ENCODE data around the gene TEX2. TPM values are rescaled to one million over a fixed set of nuclear protein-coding genes. Genes with fewer than 3 reads are reported as not detected.
"Not testable (repeated sequence)": the region's sequence is repeated elsewhere in the genome, so short reads cannot be mapped to it uniquely, and the experiment has no call there.

TEX2 gene
- total RNA-seq, 2 donors from 2014 or later = 8.4 to 8.7 TPM

DNA sequence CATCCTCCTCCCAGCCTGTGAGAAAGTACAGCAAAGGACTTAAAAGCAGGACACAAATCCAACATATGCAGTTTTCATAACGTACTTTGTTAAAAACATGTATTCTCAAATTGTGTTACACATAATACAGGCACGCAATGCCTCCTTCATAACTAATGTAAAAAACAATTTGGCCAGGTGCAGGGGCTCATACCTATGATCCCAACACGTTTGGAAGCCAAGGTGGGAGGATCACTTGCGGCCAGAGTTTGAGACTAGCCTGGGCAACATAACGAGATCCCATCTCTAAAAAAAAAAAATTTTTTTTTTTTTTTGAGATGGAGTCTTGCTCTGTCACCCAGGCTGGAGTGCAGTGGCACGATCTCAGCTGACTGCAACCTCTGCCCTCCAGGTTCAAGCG lies 20.4 kb downstream of the TEX2 start:
- no peaks in the 10 kb centered on the region for H3K9me3 ChIP-seq (ENCODE audit: control insufficient read depth, low read length, poor library complexity, severe bottlenecking)
- Mint-ChIP-seq H3K27ac (no peak overlapping the region), H3K27me3 (no peaks in the 10 kb centered on the region), H3K4me3 (no peak overlapping the region), H3K4me1 (peaks cover 14% of the 10 kb centered on the region), H3K36me3 (ENCODE audit: low read depth) (no peaks in the 10 kb centered on the region)
- DNase-seq (no peak), ATAC-seq (no peak)

DNA sequence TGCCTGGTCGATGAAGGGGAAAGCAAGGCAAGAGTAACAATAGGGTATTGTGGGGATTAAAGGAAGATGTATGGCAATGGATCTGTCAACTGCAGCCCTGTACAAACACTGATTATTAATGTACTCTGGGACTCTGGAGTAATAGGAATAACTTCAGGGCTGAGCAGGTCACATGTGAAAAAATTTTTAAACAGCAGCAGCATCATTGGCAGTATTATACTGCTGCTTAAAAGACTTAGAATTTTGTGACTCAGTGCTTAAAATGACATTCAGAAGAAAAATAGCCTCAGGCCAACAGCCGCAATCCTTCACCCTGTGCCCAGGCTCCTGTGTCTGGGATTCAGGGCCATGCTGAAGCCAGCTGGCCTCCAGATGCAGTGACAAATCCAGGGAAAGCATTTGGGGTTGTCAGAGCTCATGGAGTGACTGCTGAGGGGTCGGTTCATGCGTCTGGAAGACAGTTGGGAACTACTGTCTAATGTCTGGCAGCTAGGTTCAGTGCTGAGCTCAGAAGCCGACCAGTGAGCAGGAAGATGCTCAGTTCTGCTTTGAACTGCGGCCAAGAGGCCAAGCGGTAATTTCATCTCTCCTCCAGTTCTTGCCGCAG lies 22.2 kb downstream of the TEX2 start:
- Mint-ChIP-seq H3K27ac (no peak overlapping the region), H3K4me3 (no peak overlapping the region), H3K27me3 (no peaks in the 10 kb centered on the region), H3K36me3 (ENCODE audit: low read depth) (peaks cover 8% of the 10 kb centered on the region), H3K4me1 (peaks cover 22% of the 10 kb centered on the region)
- ATAC-seq (no peak), DNase-seq (no peak)
- no peaks in the 10 kb centered on the region for H3K9me3 ChIP-seq (ENCODE audit: control insufficient read depth, low read length, poor library complexity, severe bottlenecking)

DNA sequence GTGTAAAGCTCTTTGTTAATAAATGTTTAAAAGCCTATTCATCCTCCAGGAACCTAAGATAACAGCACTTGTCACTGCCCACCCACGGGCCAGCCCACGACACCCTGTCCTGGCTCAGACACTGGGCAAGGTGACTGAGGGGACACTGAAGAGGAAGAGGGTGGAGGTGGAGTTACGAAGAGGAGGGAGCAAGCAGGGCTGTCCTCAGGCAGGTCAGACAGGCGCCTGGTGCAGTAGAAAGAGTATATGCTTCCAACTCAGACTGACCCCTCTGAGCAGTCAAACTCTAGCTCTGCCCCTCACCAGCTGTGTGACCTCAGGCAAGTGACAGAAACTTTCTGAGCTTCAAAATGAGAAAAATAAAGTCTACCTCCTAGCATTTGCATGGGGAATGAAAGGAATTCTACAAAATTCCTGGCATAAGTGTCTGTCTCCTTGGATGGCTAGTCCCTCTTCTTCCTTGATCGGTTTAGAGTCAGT lies 22.8 kb downstream of the TEX2 start:
- H3K9me3 ChIP-seq (ENCODE audit: control insufficient read depth, low read length, poor library complexity, severe bottlenecking) = no peaks in the 10 kb centered on the region
- no peaks in the 10 kb centered on the region for H3K27me3 Mint-ChIP-seq
- peaks cover 24% of the 10 kb centered on the region for H3K4me1 Mint-ChIP-seq
- H3K27ac Mint-ChIP-seq = no peak overlapping the region
- H3K36me3 Mint-ChIP-seq (ENCODE audit: low read depth) = peaks cover 8% of the 10 kb centered on the region
- DNase-seq (no peak), ATAC-seq (no peak)
- no peak overlapping the region for H3K4me3 Mint-ChIP-seq

DNA sequence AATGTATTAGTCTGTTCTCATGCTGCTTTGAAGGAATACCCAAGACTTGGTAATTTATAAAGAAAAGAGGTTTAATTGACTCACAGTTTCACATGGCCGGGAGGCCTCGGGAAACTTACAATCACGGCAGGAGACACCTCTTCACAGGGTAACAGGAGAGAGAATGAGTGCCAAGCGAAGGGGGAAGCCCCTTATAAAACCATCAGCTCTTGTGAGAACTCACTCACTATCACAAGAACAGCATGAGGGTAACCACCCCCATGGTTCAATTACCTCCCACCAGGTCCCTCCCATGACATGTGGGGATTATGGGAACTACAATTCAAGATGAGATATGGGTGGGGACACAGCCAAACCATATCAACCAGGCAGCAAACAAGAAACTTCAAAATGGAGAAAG lies 24.6 kb downstream of the TEX2 start:
- not testable (repeated sequence) for H3K9me3 ChIP-seq (ENCODE audit: control insufficient read depth, low read length, poor library complexity, severe bottlenecking); H3K27ac Mint-ChIP-seq; ATAC-seq; DNase-seq; H3K4me3 Mint-ChIP-seq; H3K27me3 Mint-ChIP-seq
- Mint-ChIP-seq H3K4me1 (peaks cover 23% of the 10 kb centered on the region), H3K36me3 (ENCODE audit: low read depth) (peaks cover 11% of the 10 kb centered on the region)

DNA sequence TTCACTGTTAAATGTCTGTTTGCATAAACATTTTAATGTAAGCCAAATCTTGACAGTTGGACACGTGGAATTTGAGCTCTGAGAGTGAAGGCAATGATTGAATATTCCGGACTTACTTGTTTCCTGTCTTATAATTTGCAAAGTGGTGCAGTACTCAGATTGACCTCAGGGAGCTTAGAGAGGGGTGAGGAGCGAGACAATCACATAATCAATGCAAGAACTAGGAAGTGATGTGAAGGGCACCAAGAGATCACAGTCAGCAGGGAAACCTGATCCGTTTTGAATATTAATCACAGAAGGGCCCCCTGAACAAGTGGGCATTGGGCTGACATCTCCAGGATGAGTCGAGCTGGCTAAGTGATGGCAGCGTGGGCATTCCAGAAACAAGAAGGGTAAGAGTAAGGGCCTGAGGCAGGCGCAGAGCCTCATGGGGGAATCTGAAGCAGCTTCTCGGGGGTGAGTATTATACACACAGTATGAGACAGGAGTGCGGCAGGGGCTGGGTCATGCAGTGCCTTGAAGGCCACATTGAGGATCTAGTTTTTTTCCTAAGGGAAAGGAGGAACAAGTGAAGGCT lies 26.1 kb downstream of the TEX2 start:
- Mint-ChIP-seq H3K4me1 (peaks cover 26% of the 10 kb centered on the region), H3K27ac (peak overlapping the region; percentile 10), H3K36me3 (ENCODE audit: low read depth) (peaks cover 11% of the 10 kb centered on the region), H3K4me3 (no peak overlapping the region), H3K27me3 (no peaks in the 10 kb centered on the region)
- no peaks in the 10 kb centered on the region for H3K9me3 ChIP-seq (ENCODE audit: control insufficient read depth, low read length, poor library complexity, severe bottlenecking)
- no peak for ATAC-seq
- no peak for DNase-seq

DNA sequence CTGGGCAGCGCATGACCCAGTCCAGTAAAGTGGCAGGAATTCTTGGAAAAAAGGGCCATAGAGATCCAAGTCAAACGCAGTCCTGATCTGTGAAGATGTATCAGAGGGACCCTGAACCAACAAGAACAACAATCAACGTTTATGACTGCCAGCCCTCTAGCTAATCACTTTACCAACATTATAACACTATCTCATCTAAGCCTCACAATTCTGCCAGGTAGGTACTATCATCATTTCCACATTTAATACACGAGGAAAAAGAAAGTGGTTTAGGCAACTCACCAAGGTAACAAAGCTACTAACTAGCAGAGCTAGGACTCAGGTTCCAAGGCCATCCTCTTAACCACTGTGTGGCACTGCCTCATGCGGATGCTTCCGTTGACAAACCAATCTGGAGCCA lies 28.1 kb downstream of the TEX2 start:
- H3K27ac Mint-ChIP-seq = no peak overlapping the region
- no peak for ATAC-seq
- no peaks in the 10 kb centered on the region for H3K27me3 Mint-ChIP-seq
- H3K9me3 ChIP-seq (ENCODE audit: control insufficient read depth, low read length, poor library complexity, severe bottlenecking) = no peaks in the 10 kb centered on the region
- H3K4me1 Mint-ChIP-seq = peaks cover 25% of the 10 kb centered on the region
- H3K4me3 Mint-ChIP-seq = no peak overlapping the region
- H3K36me3 Mint-ChIP-seq (ENCODE audit: low read depth) = peaks cover 11% of the 10 kb centered on the region
- no peak for DNase-seq

DNA sequence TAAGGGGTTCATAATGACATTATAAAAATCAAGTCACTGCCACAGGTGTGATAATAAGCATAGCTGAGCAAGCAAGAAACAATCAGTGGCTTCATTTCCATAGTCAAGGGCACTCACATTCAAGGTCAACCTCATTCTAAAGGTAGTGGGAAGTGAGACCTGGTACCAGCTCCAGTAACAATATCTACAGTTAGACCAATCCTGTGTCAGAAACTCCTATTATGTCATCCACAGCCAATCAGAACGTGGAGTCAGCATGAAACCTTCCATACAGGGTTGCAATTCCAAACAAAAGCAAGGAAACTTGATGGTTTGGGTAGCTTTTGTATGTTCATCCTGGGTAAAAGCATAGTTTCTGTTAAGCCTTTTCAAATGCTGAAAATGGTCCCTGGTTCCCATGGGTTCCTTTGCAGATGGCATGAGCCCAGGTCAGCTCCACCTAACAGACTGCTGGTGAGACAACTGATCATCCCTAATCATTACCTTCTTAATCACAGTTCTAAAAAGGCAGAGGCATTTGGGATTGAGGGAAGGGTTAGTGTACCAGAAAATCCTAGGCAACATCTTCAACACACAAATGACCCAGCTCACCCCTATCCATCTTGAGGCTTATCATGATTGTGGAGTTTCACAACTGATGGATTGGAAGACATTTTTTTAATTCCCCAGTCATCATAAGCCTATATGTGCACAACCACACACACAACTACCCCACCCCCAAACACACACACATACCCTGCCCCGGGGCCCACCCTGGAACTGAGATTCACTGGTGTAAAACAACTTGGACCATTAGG lies 30.4 kb downstream of the TEX2 start:
- no peaks in the 10 kb centered on the region for H3K27me3 Mint-ChIP-seq
- no peaks in the 10 kb centered on the region for H3K9me3 ChIP-seq (ENCODE audit: control insufficient read depth, low read length, poor library complexity, severe bottlenecking)
- DNase-seq (no peak), ATAC-seq (no peak)
- no peak overlapping the region for H3K27ac Mint-ChIP-seq
- peaks cover 11% of the 10 kb centered on the region for H3K36me3 Mint-ChIP-seq (ENCODE audit: low read depth)
- no peak overlapping the region for H3K4me3 Mint-ChIP-seq
- peaks cover 21% of the 10 kb centered on the region for H3K4me1 Mint-ChIP-seq

DNA sequence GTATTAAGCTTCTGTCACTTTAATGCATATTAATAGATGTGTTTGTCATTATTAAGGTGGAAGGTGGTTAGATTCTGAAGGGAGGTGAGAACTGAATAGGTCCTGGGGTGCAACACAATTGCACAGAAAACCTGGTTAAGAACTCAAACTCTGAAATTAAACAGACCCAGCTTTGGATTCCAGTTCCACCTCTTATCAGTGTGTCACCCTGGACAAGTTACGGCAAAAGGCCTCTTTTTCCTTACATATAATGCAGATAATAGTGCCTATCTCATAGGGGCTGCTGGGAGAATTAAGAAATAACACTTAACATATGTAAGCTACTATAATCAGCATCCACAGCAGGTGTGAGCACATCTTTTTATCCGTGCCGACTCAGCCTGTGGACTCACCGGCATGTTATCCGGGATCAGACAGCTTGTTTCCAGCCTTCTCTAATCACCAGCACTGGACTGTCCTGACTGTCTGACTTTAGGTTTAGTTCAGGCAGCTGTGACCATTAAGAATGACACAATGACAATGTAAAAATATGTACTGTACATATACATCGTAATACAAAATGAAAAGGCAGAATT lies 31.4 kb downstream of the TEX2 start:
- Mint-ChIP-seq H3K4me1 (peaks cover 14% of the 10 kb centered on the region), H3K4me3 (no peak overlapping the region), H3K27ac (no peak overlapping the region), H3K27me3 (no peaks in the 10 kb centered on the region), H3K36me3 (ENCODE audit: low read depth) (peaks cover 2% of the 10 kb centered on the region)
- no peak for ATAC-seq
- no peaks in the 10 kb centered on the region for H3K9me3 ChIP-seq (ENCODE audit: control insufficient read depth, low read length, poor library complexity, severe bottlenecking)
- no peak for DNase-seq

DNA sequence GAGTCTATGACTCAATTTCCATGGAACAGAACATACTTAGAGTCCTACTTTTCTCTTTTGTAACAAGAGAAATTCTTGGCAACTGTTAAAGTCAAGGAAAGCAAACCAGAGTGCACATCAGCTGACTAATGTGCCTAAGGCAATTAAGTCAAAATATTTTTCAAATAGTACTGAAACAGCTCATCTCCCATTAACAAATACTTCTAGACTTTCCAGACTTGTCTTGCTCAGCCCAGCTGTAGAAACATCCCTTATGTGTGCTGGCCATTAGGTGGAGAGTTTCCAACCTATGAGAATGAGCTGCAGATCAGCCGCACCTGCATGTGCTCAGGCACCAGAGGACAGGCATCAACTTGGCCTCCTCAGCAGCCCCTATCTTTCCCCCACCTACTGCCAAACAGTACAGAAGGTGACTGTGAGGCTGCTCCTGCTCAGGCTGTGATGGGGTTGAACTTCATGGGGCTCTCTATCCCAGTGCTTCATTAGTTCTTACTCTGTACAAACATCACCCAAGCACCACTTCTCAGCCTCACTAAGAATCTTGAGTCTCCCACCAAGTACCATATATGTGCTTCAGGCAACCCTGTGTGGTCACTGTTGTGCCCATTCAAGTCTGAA lies 32.2 kb downstream of the TEX2 start:
- DNase-seq (no peak), ATAC-seq (no peak)
- Mint-ChIP-seq H3K36me3 (ENCODE audit: low read depth) (peaks cover 2% of the 10 kb centered on the region), H3K4me3 (no peak overlapping the region), H3K27ac (no peak overlapping the region), H3K27me3 (no peaks in the 10 kb centered on the region), H3K4me1 (peaks cover 13% of the 10 kb centered on the region)
- H3K9me3 ChIP-seq (ENCODE audit: control insufficient read depth, low read length, poor library complexity, severe bottlenecking) = no peaks in the 10 kb centered on the region

DNA sequence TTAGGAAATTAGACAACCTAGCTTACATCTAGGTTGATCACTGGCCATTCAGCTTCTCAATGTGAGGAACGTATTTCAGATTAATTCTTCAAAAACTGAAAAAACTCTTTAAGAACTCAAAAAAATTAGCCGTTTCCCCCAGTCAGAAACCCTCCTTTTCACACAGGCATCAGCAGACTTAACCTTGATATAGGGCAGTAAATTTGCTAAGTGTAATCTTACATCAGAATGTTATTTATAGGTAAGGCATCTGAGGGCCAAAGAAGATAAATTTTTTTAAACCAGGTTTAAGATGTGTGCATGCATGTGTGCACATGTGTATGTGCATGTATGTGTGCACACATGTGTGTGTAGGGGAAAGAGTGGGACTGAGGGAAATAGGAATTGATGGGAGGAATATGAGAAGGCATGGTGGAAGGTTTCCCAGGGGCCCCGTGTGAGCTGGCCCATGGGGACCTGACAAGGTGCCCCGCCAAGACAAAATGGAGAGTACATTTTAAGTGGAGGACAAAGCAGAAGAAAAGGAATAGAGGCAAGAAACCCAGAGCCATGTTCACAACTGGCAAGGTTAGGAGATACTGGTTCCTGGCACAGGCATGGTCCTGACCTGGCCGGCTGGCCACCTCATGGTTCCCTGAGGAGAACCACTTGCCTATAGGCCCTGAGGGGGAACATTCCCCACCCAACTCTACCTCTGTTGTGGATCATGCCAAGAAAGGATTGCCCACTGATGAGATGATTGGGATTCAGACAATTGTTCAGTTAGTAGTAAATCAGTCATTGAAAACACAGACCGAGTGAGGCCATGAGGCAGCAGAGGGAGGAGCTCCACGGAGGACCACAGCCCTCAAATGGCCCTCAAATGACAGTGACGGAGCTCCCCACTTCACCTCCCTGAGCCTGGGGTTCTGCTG lies 33.0 kb downstream of the TEX2 start:
- ATAC-seq (no peak), DNase-seq (no peak)
- no peak overlapping the region for H3K4me3 Mint-ChIP-seq
- H3K27me3 Mint-ChIP-seq = no peaks in the 10 kb centered on the region
- no peak overlapping the region for H3K27ac Mint-ChIP-seq
- peaks cover 2% of the 10 kb centered on the region for H3K36me3 Mint-ChIP-seq (ENCODE audit: low read depth)
- H3K9me3 ChIP-seq (ENCODE audit: control insufficient read depth, low read length, poor library complexity, severe bottlenecking) = no peaks in the 10 kb centered on the region
- peaks cover 10% of the 10 kb centered on the region for H3K4me1 Mint-ChIP-seq

DNA sequence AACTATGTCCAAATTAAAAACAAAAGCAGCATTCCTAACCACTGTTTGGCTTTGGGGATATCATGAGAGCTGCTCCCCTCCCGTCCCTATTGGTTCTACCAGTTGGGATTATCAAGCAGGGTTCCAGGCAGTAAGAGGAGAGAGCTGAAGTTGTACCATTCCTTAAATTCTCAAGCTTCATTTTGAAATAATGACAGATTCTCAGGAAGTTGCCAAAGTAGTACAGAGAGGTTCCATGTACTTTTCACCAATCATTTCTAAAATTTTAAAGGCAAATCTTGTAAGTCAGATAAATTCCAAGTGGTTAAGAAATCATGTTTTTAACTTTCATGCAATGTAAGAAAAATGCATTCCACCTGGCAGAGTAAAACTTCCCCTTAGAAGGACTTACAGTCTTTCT lies 36.9 kb downstream of the TEX2 start:
- H3K9me3 ChIP-seq (ENCODE audit: control insufficient read depth, low read length, poor library complexity, severe bottlenecking) = no peaks in the 10 kb centered on the region
- peaks cover 8% of the 10 kb centered on the region for H3K4me1 Mint-ChIP-seq
- H3K27ac Mint-ChIP-seq = no peak overlapping the region
- DNase-seq (no peak), ATAC-seq (no peak)
- H3K4me3 Mint-ChIP-seq = no peak overlapping the region
- no peaks in the 10 kb centered on the region for H3K27me3 Mint-ChIP-seq
- H3K36me3 Mint-ChIP-seq (ENCODE audit: low read depth) = no peaks in the 10 kb centered on the region

DNA sequence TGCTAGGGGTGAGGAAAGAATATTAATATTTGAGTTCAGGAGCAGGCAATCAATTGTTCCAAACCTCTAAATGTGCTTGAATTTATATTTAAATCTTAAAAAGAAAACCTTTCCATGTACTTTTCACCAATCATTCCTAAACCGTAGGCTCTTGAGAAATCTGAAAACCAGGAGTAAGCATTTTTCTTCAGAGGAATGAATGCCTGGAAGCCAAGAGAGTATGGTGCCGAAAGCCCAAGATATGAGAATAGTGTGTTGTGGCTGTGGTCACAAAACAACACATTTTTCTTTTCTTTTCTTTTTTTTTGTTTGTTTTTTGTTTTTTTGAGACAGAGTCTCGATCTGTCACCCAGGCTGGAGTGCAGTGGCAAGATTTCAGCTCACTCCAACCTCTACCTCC lies 37.6 kb downstream of the TEX2 start:
- H3K36me3 Mint-ChIP-seq (ENCODE audit: low read depth) = peaks cover 2% of the 10 kb centered on the region
- peaks cover 8% of the 10 kb centered on the region for H3K4me1 Mint-ChIP-seq
- no peak overlapping the region for H3K4me3 Mint-ChIP-seq
- ATAC-seq (no peak), DNase-seq (no peak)
- H3K9me3 ChIP-seq (ENCODE audit: control insufficient read depth, low read length, poor library complexity, severe bottlenecking) = no peaks in the 10 kb centered on the region
- no peak overlapping the region for H3K27ac Mint-ChIP-seq
- no peaks in the 10 kb centered on the region for H3K27me3 Mint-ChIP-seq
